ENCODE results near the gene PPP2R3A.
"Not testable (repeated sequence)": the region's sequence is repeated elsewhere in the genome, so short reads cannot be mapped to it uniquely, and the experiment has no call there.

Gene PPP2R3A

GRCh38 chr3:135929670-135930069, 35.9 kb upstream of the PPP2R3A start:
- Histone ChIP-seq H3K9ac (ENCODE audit: low read depth, low read length) (no peak overlapping the region), H3K4me1 (ENCODE audit: control insufficient read depth, insufficient read depth, low read length) (peaks cover 7% of the 10 kb centered on the region; the same call in 1 of the 2 replicates), H3K27ac (ENCODE audit: low read depth, low read length) (no peak overlapping the region), H3K9me3 (ENCODE audit: control insufficient read depth, insufficient read depth, low read length) (no peaks in the 10 kb centered on the region), H3K27me3 (ENCODE audit: control insufficient read depth, insufficient read depth, low read length) (no peaks in the 10 kb centered on the region), H3K4me3 (ENCODE audit: low read depth, low read length) (no peak overlapping the region), H3K36me3 (ENCODE audit: control insufficient read depth, insufficient read depth, low read length) (no peaks in the 10 kb centered on the region)

GRCh38 chr3:135930255-135930654, 35.3 kb upstream of the PPP2R3A start:
- Histone ChIP-seq H3K27me3 (ENCODE audit: control insufficient read depth, insufficient read depth, low read length) (no peaks in the 10 kb centered on the region), H3K36me3 (ENCODE audit: control insufficient read depth, insufficient read depth, low read length) (no peaks in the 10 kb centered on the region), H3K4me1 (ENCODE audit: control insufficient read depth, insufficient read depth, low read length) (0 out of 2 replicates have a peak, but pooled peaks cover 2% of the 10 kb centered on the region), H3K4me3 (ENCODE audit: low read depth, low read length) (no peak overlapping the region), H3K9ac (ENCODE audit: low read depth, low read length) (no peak overlapping the region), H3K9me3 (ENCODE audit: control insufficient read depth, insufficient read depth, low read length) (no peaks in the 10 kb centered on the region), H3K27ac (ENCODE audit: low read depth, low read length) (no peak overlapping the region)

GRCh38 chr3:135935171-135935570, 30.4 kb upstream of the PPP2R3A start:
- not testable (repeated sequence) for H3K4me3 ChIP-seq (ENCODE audit: low read depth, low read length); H3K9me3 ChIP-seq (ENCODE audit: control insufficient read depth, insufficient read depth, low read length); H3K9ac ChIP-seq (ENCODE audit: low read depth, low read length); H3K27me3 ChIP-seq (ENCODE audit: control insufficient read depth, insufficient read depth, low read length); H3K27ac ChIP-seq (ENCODE audit: low read depth, low read length); H3K4me1 ChIP-seq (ENCODE audit: control insufficient read depth, insufficient read depth, low read length); H3K36me3 ChIP-seq (ENCODE audit: control insufficient read depth, insufficient read depth, low read length)

- H3K36me3 ChIP-seq (ENCODE audit: control insufficient read depth, insufficient read depth, low read length); H3K9ac ChIP-seq (ENCODE audit: low read depth, low read length); H3K4me3 ChIP-seq (ENCODE audit: low read depth, low read length): not testable (repeated sequence)
These were observed 27.8 kb upstream of the PPP2R3A start for GRCh38 chr3:135937766-135938165.

GRCh38 chr3:135944831-135945230, 20.7 kb upstream of the PPP2R3A start:
- H3K27me3 ChIP-seq (ENCODE audit: control insufficient read depth, insufficient read depth, low read length), result no peaks in the 10 kb centered on the region
- no peaks in the 10 kb centered on the region for H3K9me3 ChIP-seq (ENCODE audit: control insufficient read depth, insufficient read depth, low read length)
- H3K4me3 ChIP-seq (ENCODE audit: low read depth, low read length), result no peak overlapping the region
- H3K4me1 ChIP-seq (ENCODE audit: control insufficient read depth, insufficient read depth, low read length), result no peaks in the 10 kb centered on the region
- no peak overlapping the region for H3K27ac ChIP-seq (ENCODE audit: low read depth, low read length)
- no peak overlapping the region for H3K9ac ChIP-seq (ENCODE audit: low read depth, low read length)
- no peaks in the 10 kb centered on the region for H3K36me3 ChIP-seq (ENCODE audit: control insufficient read depth, insufficient read depth, low read length)

More at GRCh38 chr3:135937766-135938165, 27.8 kb upstream of the PPP2R3A start:
- H3K27ac ChIP-seq (ENCODE audit: low read depth, low read length); H3K27me3 ChIP-seq (ENCODE audit: control insufficient read depth, insufficient read depth, low read length); H3K4me1 ChIP-seq (ENCODE audit: control insufficient read depth, insufficient read depth, low read length); H3K9me3 ChIP-seq (ENCODE audit: control insufficient read depth, insufficient read depth, low read length): not testable (repeated sequence)

- Histone ChIP-seq H3K4me1 (ENCODE audit: control insufficient read depth, insufficient read depth, low read length) (no peaks in the 10 kb centered on the region), H3K27ac (ENCODE audit: low read depth, low read length) (no peak overlapping the region), H3K36me3 (ENCODE audit: control insufficient read depth, insufficient read depth, low read length) (no peaks in the 10 kb centered on the region), H3K9ac (ENCODE audit: low read depth, low read length) (no peak overlapping the region), H3K9me3 (ENCODE audit: control insufficient read depth, insufficient read depth, low read length) (peaks cover 8% of the 10 kb centered on the region; the same call in 1 of the 2 replicates), H3K4me3 (ENCODE audit: low read depth, low read length) (no peak overlapping the region), H3K27me3 (ENCODE audit: control insufficient read depth, insufficient read depth, low read length) (no peaks in the 10 kb centered on the region)
These were observed 14.6 kb upstream of the PPP2R3A start for GRCh38 chr3:135950941-135951340.

- Histone ChIP-seq H3K4me3 (ENCODE audit: low read depth, low read length) (peak overlapping the region; percentile 65), H3K9me3 (ENCODE audit: control insufficient read depth, insufficient read depth, low read length) (peaks cover 12% of the 10 kb centered on the region; the same call in 1 of the 2 replicates), H3K9ac (ENCODE audit: low read depth, low read length) (no peak overlapping the region; the same call in 1 of the 2 replicates), H3K27ac (ENCODE audit: low read depth, low read length) (peak overlapping the region; percentile 82), H3K27me3 (ENCODE audit: control insufficient read depth, insufficient read depth, low read length) (no peaks in the 10 kb centered on the region), H3K4me1 (ENCODE audit: control insufficient read depth, insufficient read depth, low read length) (peaks cover 38% of the 10 kb centered on the region), H3K36me3 (ENCODE audit: control insufficient read depth, insufficient read depth, low read length) (no peaks in the 10 kb centered on the region)
These were observed 1.2 kb upstream of the PPP2R3A start for GRCh38 chr3:135964160-135964955.

- Histone ChIP-seq H3K4me1 (ENCODE audit: control insufficient read depth, insufficient read depth, low read length) (peaks cover 38% of the 10 kb centered on the region), H3K9me3 (ENCODE audit: control insufficient read depth, insufficient read depth, low read length) (peaks cover 4% of the 10 kb centered on the region; the same call in 1 of the 2 replicates), H3K27me3 (ENCODE audit: control insufficient read depth, insufficient read depth, low read length) (no peaks in the 10 kb centered on the region), H3K27ac (ENCODE audit: low read depth, low read length) (peak overlapping the region; percentile 82), H3K9ac (ENCODE audit: low read depth, low read length) (no peak overlapping the region; the same call in 1 of the 2 replicates), H3K4me3 (ENCODE audit: low read depth, low read length) (peak overlapping the region; percentile 65), H3K36me3 (ENCODE audit: control insufficient read depth, insufficient read depth, low read length) (no peaks in the 10 kb centered on the region)
These were observed 411 bp upstream of the PPP2R3A start for GRCh38 chr3:135965129-135965505.

GRCh38 chr3:135966271-135966961, 888 bp downstream of the PPP2R3A start:
- Histone ChIP-seq H3K27me3 (ENCODE audit: control insufficient read depth, insufficient read depth, low read length) (no peaks in the 10 kb centered on the region), H3K9ac (ENCODE audit: low read depth, low read length) (peak overlapping the region; percentile 83), H3K4me3 (ENCODE audit: low read depth, low read length) (peak overlapping the region; percentile 83), H3K36me3 (ENCODE audit: control insufficient read depth, insufficient read depth, low read length) (no peaks in the 10 kb centered on the region), H3K9me3 (ENCODE audit: control insufficient read depth, insufficient read depth, low read length) (no peaks in the 10 kb centered on the region), H3K4me1 (ENCODE audit: control insufficient read depth, insufficient read depth, low read length) (peaks cover 38% of the 10 kb centered on the region), H3K27ac (ENCODE audit: low read depth, low read length) (peak overlapping the region; percentile 95)

- H3K27me3 ChIP-seq (ENCODE audit: control insufficient read depth, insufficient read depth, low read length), result no peaks in the 10 kb centered on the region
- H3K4me3 ChIP-seq (ENCODE audit: low read depth, low read length), result peak overlapping the region; percentile 83
- peak overlapping the region; percentile 83 for H3K9ac ChIP-seq (ENCODE audit: low read depth, low read length)
- H3K4me1 ChIP-seq (ENCODE audit: control insufficient read depth, insufficient read depth, low read length), result peaks cover 38% of the 10 kb centered on the region
- peak overlapping the region; percentile 95 for H3K27ac ChIP-seq (ENCODE audit: low read depth, low read length)
- no peaks in the 10 kb centered on the region for H3K9me3 ChIP-seq (ENCODE audit: control insufficient read depth, insufficient read depth, low read length)
- no peaks in the 10 kb centered on the region for H3K36me3 ChIP-seq (ENCODE audit: control insufficient read depth, insufficient read depth, low read length)
These were observed 1.4 kb downstream of the PPP2R3A start for GRCh38 chr3:135966962-135967274.

GRCh38 chr3:135967867-135968266, 2.3 kb downstream of the PPP2R3A start:
- Histone ChIP-seq H3K9me3 (ENCODE audit: control insufficient read depth, insufficient read depth, low read length) (no peaks in the 10 kb centered on the region), H3K4me1 (ENCODE audit: control insufficient read depth, insufficient read depth, low read length) (peaks cover 40% of the 10 kb centered on the region), H3K4me3 (ENCODE audit: low read depth, low read length) (peak overlapping the region; percentile 83; the same call in 1 of the 2 replicates), H3K27me3 (ENCODE audit: control insufficient read depth, insufficient read depth, low read length) (no peaks in the 10 kb centered on the region), H3K27ac (ENCODE audit: low read depth, low read length) (no peak overlapping the region), H3K9ac (ENCODE audit: low read depth, low read length) (no peak overlapping the region), H3K36me3 (ENCODE audit: control insufficient read depth, insufficient read depth, low read length) (no peaks in the 10 kb centered on the region)

Data from HUES48 (cell line).